A172 (cell line): Measurements from ENCODE around the gene SPIN1. TPM values are rescaled to one million over a fixed set of nuclear protein-coding genes. Genes with fewer than 3 reads are reported as not detected.

Source experiments
- DNase-seq: peaks from one replicate; pipeline ENCODE4 v3.0.0-alpha.2; 2015; ENCODE audit warnings: low spot score
- total RNA-seq: library from RNA; depleted of rRNA; stranded (reverse); fragments of >200 nt; shearing (Covaris generic); gene quantifications from 2 replicates; pipeline ENCODE4 v1.2.3, GENCODE V29; 2014

The SPIN1 gene
- total RNA-seq, 1 experiment from 2014 or later: 246 TPM

GRCh38 chr9:88388886-88389605, 802 bp downstream of the SPIN1 start:
- peak; percentile 63 for DNase-seq

GRCh38 chr9:88390371-88390990, 2.2 kb downstream of the SPIN1 start:
- DNase-seq: no peak

- no peak for DNase-seq
Measured at GRCh38 chr9:88391236-88391635, 3.0 kb downstream of the SPIN1 start.

- no peak for DNase-seq
Measured at GRCh38 chr9:88391921-88392320, 3.7 kb downstream of the SPIN1 start.

GRCh38 chr9:88392549-88392948, 4.3 kb downstream of the SPIN1 start:
- DNase-seq: no peak

- peak; percentile 39 for DNase-seq
Measured at GRCh38 chr9:88396836-88397577, 8.8 kb downstream of the SPIN1 start.

- no peak for DNase-seq
Measured at GRCh38 chr9:88398016-88398415, 9.8 kb downstream of the SPIN1 start.

GRCh38 chr9:88399966-88400365, 11.7 kb downstream of the SPIN1 start:
- DNase-seq: peak; percentile 81

- DNase-seq: no peak
Measured at GRCh38 chr9:88403340-88403739, 15.1 kb downstream of the SPIN1 start.

GRCh38 chr9:88406051-88406450, 17.8 kb downstream of the SPIN1 start:
- DNase-seq: no peak

- DNase-seq: no peak
Measured at GRCh38 chr9:88411471-88411870, 23.2 kb downstream of the SPIN1 start.

GRCh38 chr9:88414298-88414697, 26.1 kb downstream of the SPIN1 start:
- DNase-seq: no peak

GRCh38 chr9:88418025-88418424, 29.8 kb downstream of the SPIN1 start:
- DNase-seq: peak; percentile 84

- DNase-seq: peak; percentile 92
Measured at GRCh38 chr9:88418715-88419540, 30.7 kb downstream of the SPIN1 start.

GRCh38 chr9:88420227-88420626, 32.0 kb downstream of the SPIN1 start:
- DNase-seq: no peak

GRCh38 chr9:88421348-88421747, 33.1 kb downstream of the SPIN1 start:
- no peak for DNase-seq

- DNase-seq: peak; percentile 35
Measured at GRCh38 chr9:88425538-88425950, 37.3 kb downstream of the SPIN1 start.

- DNase-seq: no peak
Measured at GRCh38 chr9:88426651-88427050, 38.4 kb downstream of the SPIN1 start.

GRCh38 chr9:88429595-88430430, 41.6 kb downstream of the SPIN1 start:
- no peak for DNase-seq

- peak; percentile 42 for DNase-seq
Measured at GRCh38 chr9:88433583-88434255, 45.5 kb downstream of the SPIN1 start.
